Liver (tissue), 9 donors: ENCODE data around the gene DBT. TPM values are rescaled to one million over a fixed set of nuclear protein-coding genes. Genes with fewer than 3 reads are reported as not detected.

Experiments
- DNase-seq: peaks from one replicate; pipeline ENCODE4 v3.0.0-alpha.2; 2017; ENCODE audit warnings: low spot score
- H3K27ac ChIP-seq, 2 donors: one replicate each; pipeline ENCODE4 v1.7.0; 2013; ENCODE audit warnings: inconsistent platforms in 2 of 2, low read length in 2 of 2, control low read depth in 1 of 2, low read depth in 1 of 2, mild to moderate bottlenecking in 1 of 2
- H3K27me3 ChIP-seq, 4 donors: one replicate each; pipeline versions ENCODE4 v1.6.1 to v1.7.0; 2013; ENCODE audit warnings: low read length in 3 of 4, inconsistent platforms in 1 of 4, mild to moderate bottlenecking in 1 of 4, moderate library complexity in 1 of 4; ENCODE audit not compliant: control insufficient read depth in 4 of 4, insufficient read depth in 4 of 4
- H3K36me3 ChIP-seq, 4 donors: one replicate each; pipeline versions ENCODE4 v1.6.1 to v1.7.0; 2013; ENCODE audit warnings: low read length in 3 of 4, mild to moderate bottlenecking in 3 of 4, low read depth in 1 of 4, moderate library complexity in 1 of 4; ENCODE audit not compliant: control insufficient read depth in 4 of 4, insufficient read depth in 3 of 4
- H3K4me1 ChIP-seq, 4 donors: one replicate each; pipeline versions ENCODE4 v1.6.1 to v1.7.0; 2013; ENCODE audit warnings: low read length in 3 of 4, mild to moderate bottlenecking in 3 of 4, moderate library complexity in 1 of 4; ENCODE audit not compliant: control insufficient read depth in 4 of 4, insufficient read depth in 4 of 4
- H3K4me3 ChIP-seq, 3 donors: one replicate each; pipeline versions ENCODE4 v1.6.1 to v1.7.0; 2013; ENCODE audit warnings: low read length in 3 of 3, control low read depth in 1 of 3, low read depth in 1 of 3, mild to moderate bottlenecking in 1 of 3
- H3K9ac ChIP-seq, 2 donors: one replicate each; pipeline ENCODE4 v1.7.0; 2013; ENCODE audit warnings: low read length in 2 of 2, mild to moderate bottlenecking in 2 of 2, moderate library complexity in 2 of 2, control low read depth in 1 of 2, low read depth in 1 of 2
- H3K9me3 ChIP-seq, 4 donors: one replicate each; pipeline versions ENCODE4 v1.6.1 to v1.7.0; 2013; ENCODE audit warnings: low read length in 3 of 4; ENCODE audit not compliant: control insufficient read depth in 4 of 4
- CTCF ChIP-seq: fragments of 150-350 bp; IDR thresholded peaks from 2 replicates; pipeline ENCODE4 v1.5.1; 2017; ENCODE audit warnings: improper control_type of control experiment, low read depth, low read length; ENCODE audit not compliant: missing input control
- EGR1 ChIP-seq, 2 donors: IDR thresholded peaks; 2 replicates each; pipeline ENCODE4 v1.6.1; 2016 to 2018; ENCODE audit warnings: antibody characterized with exemption in 2 of 2, low read depth in 2 of 2
- FOXA1 ChIP-seq: IDR thresholded peaks from 2 replicates; pipeline ENCODE4 v1.6.1; 2016; ENCODE audit warnings: antibody characterized with exemption
- FOXA2 ChIP-seq: IDR thresholded peaks from 2 replicates; pipeline ENCODE4 v1.6.1; 2016; ENCODE audit warnings: antibody characterized with exemption
- HNF4G ChIP-seq: IDR thresholded peaks from 2 replicates; pipeline ENCODE4 v1.6.1; 2016; ENCODE audit warnings: antibody characterized with exemption
- JUND ChIP-seq, 2 donors: IDR thresholded peaks; 2 replicates each; pipeline ENCODE4 v1.6.1; 2016; ENCODE audit warnings: antibody characterized with exemption in 2 of 2
- RAD21 ChIP-seq, 2 donors: IDR thresholded peaks; 2 replicates each; pipeline ENCODE4 v1.6.1; 2016; ENCODE audit warnings: antibody characterized with exemption in 2 of 2, mild to moderate bottlenecking in 2 of 2
- RXRA ChIP-seq, 2 donors: IDR thresholded peaks; 2 replicates each; pipeline ENCODE4 v1.6.1; 2017 to 2018; ENCODE audit warnings: antibody characterized with exemption in 2 of 2, mild to moderate bottlenecking in 1 of 2
- SP1 ChIP-seq: IDR thresholded peaks from 2 replicates; pipeline ENCODE4 v1.6.1; 2018; ENCODE audit warnings: antibody characterized with exemption, mild to moderate bottlenecking
- TAF1 ChIP-seq: conservative IDR thresholded peaks from 2 replicates; pipeline ENCODE4 v1.6.1; 2016; ENCODE audit warnings: antibody characterized with exemption, mild to moderate bottlenecking
- YY1 ChIP-seq: IDR thresholded peaks from 2 replicates; pipeline ENCODE4 v1.6.1; 2016; ENCODE audit warnings: antibody characterized with exemption, mild to moderate bottlenecking
- WGBS: extraction: QIAGEN DNeasy Blood & Tissue Kit; methylation state at CpG from one replicate; pipeline ENCODE4 v1.1.7; 2013; 5-methylcytosine and 5-hydroxymethylcytosine counted together
- polyA plus RNA-seq, 2 donors: library from polyadenylated mRNA; stranded (reverse) in 1 of 2; unstranded in 1 of 2; fragments of 200-250 nt in 1 of 2; fragments of >200 nt in 1 of 2; fragmentation: Nextera tagmentation in 1 of 2; extraction: Ambion mirVana in 1 of 2; gene quantifications; one replicate each; pipeline versions ENCODE4 v1.2.1 to v1.2.3, GENCODE V29; 2013 to 2015
- total RNA-seq, 2 donors: library from RNA; depleted of rRNA; stranded (reverse); fragments of >200 nt; gene quantifications; one replicate each; pipeline ENCODE4 v1.2.3, GENCODE V29; 2014
- TF ChIP-seq, protein P1 (sequence below): IDR thresholded peaks from 2 replicates; pipeline ENCODE4 v1.6.1; 2016; ENCODE audit warnings: antibody characterized with exemption, mild to moderate bottlenecking
- TF ChIP-seq, protein P2 (sequence below): IDR thresholded peaks from 2 replicates; pipeline ENCODE4 v1.6.1; 2016; ENCODE audit warnings: antibody characterized with exemption
- TF ChIP-seq, protein P3 (sequence below): IDR thresholded peaks from 2 replicates; pipeline ENCODE4 v1.6.1; 2016; ENCODE audit warnings: antibody characterized with exemption
- donor health status: healthy.
- donor health status: healthy.
- donor health status: healthy.
- donor health status: healthy.
- donor health status: healthy.

The DBT gene
- total and polyA plus RNA-seq, 4 donors, result 7.7 to 10.7 (median 9.1) TPM

DNA sequence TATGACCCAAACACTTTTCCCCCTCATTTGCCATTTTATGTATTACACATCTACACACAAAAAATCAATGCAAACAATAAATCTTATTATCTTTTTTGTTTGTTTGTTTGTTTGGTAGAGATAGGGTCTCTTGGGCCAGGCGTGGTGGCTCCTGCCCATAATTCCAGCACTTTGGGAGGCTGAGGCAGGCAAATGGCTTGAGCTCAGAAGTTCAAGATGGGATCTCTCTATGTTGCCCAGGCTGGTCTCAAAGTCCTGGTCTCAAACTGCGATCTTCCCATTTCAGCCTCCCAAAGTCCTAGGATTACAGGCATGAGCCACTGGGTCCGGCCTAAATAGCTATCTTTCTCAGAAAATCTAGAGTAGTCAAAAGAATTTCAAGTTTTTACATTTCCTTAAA, 1.2 kb upstream of the DBT start:
- no peaks in the 10 kb centered on the region for H3K27me3 ChIP-seq
- H3K27ac ChIP-seq, result no peak overlapping the region
- TF ChIP-seq CTCF (no peak), FOXA1 (no peak), HNF4G (no peak)
- H3K9ac ChIP-seq, result no peak overlapping the region
- no peaks in the 10 kb centered on the region for H3K36me3 ChIP-seq
- H3K9me3 ChIP-seq, result no peaks in the 10 kb centered on the region
- H3K4me3 ChIP-seq, result no peak overlapping the region
- WGBS, result 96% methylated on average over 3 of the region's 3 CpGs
- peaks cover 4 to 17% (median 12%) of the 10 kb centered on the region in 4 donors for H3K4me1 ChIP-seq
- DNase-seq, result no peak

GRCh38 chr1:100250264-100250663, 630 bp upstream of the DBT start:
- WGBS, result 0% methylated on average over 1 of the region's 1 CpG
- no peak for DNase-seq
- Histone ChIP-seq H3K27me3 (no peaks in the 10 kb centered on the region), H3K27ac (peak overlapping the region; percentile 88 to 90), H3K9ac (no peak overlapping the region), H3K9me3 (no peaks in the 10 kb centered on the region), H3K4me1 (peaks cover 4 to 17% (median 12%) of the 10 kb centered on the region in 4 donors), H3K4me3 (peak overlapping the region in 2 of 3 donors; percentile 76 to 92), H3K36me3 (no peaks in the 10 kb centered on the region)
- TF ChIP-seq FOXA2, result no peak
- TF ChIP-seq CTCF, result no peak
- TF ChIP-seq, protein P1, sequence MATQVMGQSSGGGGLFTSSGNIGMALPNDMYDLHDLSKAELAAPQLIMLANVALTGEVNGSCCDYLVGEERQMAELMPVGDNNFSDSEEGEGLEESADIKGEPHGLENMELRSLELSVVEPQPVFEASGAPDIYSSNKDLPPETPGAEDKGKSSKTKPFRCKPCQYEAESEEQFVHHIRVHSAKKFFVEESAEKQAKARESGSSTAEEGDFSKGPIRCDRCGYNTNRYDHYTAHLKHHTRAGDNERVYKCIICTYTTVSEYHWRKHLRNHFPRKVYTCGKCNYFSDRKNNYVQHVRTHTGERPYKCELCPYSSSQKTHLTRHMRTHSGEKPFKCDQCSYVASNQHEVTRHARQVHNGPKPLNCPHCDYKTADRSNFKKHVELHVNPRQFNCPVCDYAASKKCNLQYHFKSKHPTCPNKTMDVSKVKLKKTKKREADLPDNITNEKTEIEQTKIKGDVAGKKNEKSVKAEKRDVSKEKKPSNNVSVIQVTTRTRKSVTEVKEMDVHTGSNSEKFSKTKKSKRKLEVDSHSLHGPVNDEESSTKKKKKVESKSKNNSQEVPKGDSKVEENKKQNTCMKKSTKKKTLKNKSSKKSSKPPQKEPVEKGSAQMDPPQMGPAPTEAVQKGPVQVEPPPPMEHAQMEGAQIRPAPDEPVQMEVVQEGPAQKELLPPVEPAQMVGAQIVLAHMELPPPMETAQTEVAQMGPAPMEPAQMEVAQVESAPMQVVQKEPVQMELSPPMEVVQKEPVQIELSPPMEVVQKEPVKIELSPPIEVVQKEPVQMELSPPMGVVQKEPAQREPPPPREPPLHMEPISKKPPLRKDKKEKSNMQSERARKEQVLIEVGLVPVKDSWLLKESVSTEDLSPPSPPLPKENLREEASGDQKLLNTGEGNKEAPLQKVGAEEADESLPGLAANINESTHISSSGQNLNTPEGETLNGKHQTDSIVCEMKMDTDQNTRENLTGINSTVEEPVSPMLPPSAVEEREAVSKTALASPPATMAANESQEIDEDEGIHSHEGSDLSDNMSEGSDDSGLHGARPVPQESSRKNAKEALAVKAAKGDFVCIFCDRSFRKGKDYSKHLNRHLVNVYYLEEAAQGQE, result no peak
- no peak for TF ChIP-seq EGR1 (IDR thresholded peaks at IDR 0.05; ENCODE audit: low read depth in 2 of 2)
- no peak for TF ChIP-seq SP1
- no peak for TF ChIP-seq YY1
- TF ChIP-seq RXRA (IDR thresholded peaks at IDR 0.05), result no peak
- TF ChIP-seq HNF4G, result no peak
- TF ChIP-seq RAD21 (IDR thresholded peaks at IDR 0.05), result no peak
- no peak for TF ChIP-seq JUND (IDR thresholded peaks at IDR 0.05)
- TF ChIP-seq TAF1, result no peak
- TF ChIP-seq, protein P2, sequence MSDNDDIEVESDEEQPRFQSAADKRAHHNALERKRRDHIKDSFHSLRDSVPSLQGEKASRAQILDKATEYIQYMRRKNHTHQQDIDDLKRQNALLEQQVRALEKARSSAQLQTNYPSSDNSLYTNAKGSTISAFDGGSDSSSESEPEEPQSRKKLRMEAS, result no peak
- TF ChIP-seq, protein P3, sequence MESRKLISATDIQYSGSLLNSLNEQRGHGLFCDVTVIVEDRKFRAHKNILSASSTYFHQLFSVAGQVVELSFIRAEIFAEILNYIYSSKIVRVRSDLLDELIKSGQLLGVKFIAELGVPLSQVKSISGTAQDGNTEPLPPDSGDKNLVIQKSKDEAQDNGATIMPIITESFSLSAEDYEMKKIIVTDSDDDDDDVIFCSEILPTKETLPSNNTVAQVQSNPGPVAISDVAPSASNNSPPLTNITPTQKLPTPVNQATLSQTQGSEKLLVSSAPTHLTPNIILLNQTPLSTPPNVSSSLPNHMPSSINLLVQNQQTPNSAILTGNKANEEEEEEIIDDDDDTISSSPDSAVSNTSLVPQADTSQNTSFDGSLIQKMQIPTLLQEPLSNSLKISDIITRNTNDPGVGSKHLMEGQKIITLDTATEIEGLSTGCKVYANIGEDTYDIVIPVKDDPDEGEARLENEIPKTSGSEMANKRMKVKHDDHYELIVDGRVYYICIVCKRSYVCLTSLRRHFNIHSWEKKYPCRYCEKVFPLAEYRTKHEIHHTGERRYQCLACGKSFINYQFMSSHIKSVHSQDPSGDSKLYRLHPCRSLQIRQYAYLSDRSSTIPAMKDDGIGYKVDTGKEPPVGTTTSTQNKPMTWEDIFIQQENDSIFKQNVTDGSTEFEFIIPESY, result no peak
